Omental fat pad (tissue), 4 donors: ENCODE measurements around the gene DOCK9. TPM values are rescaled to one million over a fixed set of nuclear protein-coding genes. Genes with fewer than 3 reads are reported as not detected.
"Not testable (repeated sequence)": the region's sequence is repeated elsewhere in the genome, so short reads cannot be mapped to it uniquely, and the experiment has no call there.

Experiments used
- ATAC-seq: fragments of 150-250 bp; one replicate; pipeline ENCODE4 v1.9.1; 2016; ENCODE audit warnings: mild to moderate bottlenecking, moderate library complexity; ENCODE audit not compliant: low FRiP score
- DNase-seq: peaks from one replicate; pipeline ENCODE4 v3.0.0-alpha.2; 2019; ENCODE audit warnings: low spot score
- total RNA-seq, 4 donors: library from RNA; depleted of rRNA; stranded (reverse); fragments of >200 nt; gene quantifications; one replicate each; pipeline ENCODE4 v1.1.0, GENCODE V29; 2016
- TF ChIP-seq, protein P1 (sequence below), 3 donors: fragments of 450-650 bp; IDR thresholded peaks; one replicate each; pipeline ENCODE4 v1.5.1; 2016 to 2017; ENCODE audit warnings: antibody characterized with exemption in 3 of 3, mild to moderate bottlenecking in 3 of 3, moderate library complexity in 2 of 3

Gene DOCK9
- total RNA-seq, 4 donors from 2014 or later: 94.4 to 364 (median 145) TPM

DNA sequence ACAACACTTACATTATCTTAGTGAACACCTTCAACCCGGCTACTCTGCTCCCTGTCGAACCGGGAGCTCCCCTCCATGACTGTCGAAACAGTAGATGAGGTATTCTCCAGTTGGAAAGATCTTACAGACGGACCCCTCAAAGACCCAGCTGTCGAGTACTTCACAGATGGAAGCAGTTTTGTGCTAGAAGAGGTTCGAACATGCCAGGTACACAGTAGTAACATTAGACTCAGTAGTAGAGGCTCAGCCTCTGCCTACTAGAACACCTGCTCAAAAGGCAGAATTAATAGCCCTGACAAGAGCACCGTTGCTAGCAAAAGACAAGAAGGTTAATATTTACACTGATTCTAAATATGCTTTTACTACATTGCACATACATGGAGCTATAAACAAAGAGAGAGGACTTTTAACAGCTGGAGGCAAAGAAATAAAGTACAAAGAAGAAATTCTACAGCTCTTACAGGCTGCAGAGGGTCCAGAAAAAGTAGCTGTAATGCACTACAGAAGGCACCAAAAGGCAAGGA is 211.8 kb downstream of the DOCK9 start:
- ATAC-seq: no peak
- DNase-seq: no peak
- TF ChIP-seq, protein P1, sequence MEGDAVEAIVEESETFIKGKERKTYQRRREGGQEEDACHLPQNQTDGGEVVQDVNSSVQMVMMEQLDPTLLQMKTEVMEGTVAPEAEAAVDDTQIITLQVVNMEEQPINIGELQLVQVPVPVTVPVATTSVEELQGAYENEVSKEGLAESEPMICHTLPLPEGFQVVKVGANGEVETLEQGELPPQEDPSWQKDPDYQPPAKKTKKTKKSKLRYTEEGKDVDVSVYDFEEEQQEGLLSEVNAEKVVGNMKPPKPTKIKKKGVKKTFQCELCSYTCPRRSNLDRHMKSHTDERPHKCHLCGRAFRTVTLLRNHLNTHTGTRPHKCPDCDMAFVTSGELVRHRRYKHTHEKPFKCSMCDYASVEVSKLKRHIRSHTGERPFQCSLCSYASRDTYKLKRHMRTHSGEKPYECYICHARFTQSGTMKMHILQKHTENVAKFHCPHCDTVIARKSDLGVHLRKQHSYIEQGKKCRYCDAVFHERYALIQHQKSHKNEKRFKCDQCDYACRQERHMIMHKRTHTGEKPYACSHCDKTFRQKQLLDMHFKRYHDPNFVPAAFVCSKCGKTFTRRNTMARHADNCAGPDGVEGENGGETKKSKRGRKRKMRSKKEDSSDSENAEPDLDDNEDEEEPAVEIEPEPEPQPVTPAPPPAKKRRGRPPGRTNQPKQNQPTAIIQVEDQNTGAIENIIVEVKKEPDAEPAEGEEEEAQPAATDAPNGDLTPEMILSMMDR (IDR thresholded peaks at IDR 0.05): no peak

DNA sequence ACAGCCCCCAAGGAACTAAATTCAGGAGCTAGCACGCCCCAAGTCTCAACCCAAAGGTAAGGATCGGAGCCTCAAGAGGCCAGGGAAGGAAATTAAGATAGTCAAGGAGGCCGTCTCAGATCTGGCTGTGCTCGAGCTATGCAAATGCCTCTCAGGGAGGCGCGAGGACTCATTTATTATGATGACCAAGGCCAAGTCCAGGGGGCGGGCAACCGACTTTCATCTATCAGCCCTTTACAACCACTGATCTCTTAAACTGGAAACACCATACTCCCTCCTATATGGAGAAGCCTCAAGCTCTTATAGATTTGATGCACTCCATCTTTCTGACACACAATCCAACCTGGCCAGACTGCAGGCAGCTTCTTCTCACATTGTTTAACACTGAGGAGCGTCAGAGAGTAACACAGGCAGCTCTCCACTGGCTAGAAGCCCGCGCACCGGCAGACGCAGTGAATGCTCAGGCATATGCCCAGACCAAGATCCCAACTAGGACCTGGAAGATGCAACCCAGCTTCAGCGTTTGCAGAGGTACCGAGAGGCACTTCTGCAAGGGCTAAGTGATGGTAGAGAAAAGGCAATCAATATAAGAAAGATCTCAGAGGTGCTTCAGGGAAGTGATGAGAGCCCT is 215.8 kb downstream of the DOCK9 start:
- DNase-seq: no peak
- ATAC-seq: no peak
- TF ChIP-seq, protein P1 (IDR thresholded peaks at IDR 0.05): no peak

DNA sequence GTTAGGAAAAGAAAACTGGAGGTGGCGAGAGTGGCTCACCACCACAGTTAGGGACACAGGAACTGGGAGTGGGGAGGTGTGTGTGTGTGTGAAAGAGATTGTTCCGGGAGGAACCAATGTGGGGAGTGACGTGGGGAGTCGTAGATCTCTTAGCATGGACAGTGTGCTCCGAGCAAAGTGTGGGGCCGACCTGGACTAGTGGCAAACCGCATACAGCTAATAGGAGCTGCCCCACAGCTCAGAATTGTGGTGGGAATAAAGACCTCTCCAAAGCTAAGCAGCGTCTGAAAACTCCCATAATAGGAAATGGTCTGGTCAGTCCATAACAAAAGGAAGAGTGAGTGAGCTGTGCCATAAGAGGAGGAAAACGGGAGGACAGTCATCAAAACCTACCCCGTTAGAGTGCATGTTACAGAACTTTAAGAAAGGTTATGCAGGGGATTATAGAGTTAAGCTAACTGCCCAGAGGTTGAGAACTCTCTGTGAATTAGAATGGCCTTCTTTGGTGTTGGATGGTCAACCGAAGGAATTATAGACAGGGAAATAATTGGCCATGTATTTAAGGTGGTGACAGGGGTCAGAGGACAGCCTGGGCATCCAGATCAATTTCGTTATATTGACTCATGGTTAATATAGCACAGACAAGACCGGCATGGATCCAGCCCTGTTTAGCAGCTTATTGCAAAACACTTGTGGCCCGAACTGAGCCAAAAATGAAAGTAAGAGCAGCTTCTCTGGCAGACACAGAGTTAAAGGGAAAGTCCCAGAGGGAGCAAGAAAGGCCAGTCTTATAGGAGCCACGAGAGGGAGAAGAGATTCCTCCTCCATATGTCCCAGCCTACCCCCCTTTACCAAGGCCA is 216.5 kb downstream of the DOCK9 start:
- TF ChIP-seq, protein P1 (IDR thresholded peaks at IDR 0.05): no peak
- ATAC-seq (peak; percentile 76), DNase-seq (no peak)

DNA sequence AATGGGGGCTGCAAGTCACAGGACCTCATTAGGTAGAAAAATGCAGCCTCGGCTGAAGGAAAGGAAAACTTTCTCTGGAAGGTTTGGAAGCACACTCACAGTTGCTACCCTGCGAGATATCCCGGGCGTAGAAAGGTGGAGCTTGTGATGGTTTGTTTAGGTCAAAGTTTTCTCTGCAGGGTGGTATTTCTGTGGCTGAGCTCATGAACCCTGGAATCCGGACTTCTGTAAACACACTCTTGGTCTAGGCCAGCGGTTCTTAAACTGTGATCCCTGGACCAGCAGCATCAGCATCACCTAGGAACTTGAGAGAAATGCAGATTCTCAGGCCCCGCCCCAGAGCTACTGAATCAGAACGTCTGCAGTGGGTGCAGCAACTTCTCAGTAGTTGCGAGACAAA is 222.1 kb downstream of the DOCK9 start:
- no peak for ATAC-seq
- DNase-seq: no peak
- TF ChIP-seq, protein P1 (IDR thresholded peaks at IDR 0.05): no peak

DNA sequence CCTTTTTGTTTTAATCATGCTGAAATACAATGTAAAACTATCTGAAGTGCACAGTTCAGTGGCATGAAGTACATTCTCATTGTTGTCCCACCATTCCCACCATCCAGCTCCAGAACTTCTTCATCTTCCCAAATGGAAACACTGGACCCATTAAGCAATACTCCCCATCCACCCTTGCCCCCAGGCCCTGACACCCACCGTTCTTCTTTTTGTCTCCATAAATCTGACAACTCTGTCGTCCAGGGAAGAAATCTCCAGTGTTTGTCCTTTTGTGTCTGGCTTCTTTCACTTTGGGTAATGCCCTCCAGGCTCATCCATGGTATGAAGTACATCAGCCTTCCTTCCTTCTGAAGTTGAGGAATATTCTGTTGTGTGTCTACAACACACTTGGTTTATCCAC is 222.7 kb downstream of the DOCK9 start:
- TF ChIP-seq, protein P1 (IDR thresholded peaks at IDR 0.05): no peak
- DNase-seq (no peak), ATAC-seq (no peak)

DNA sequence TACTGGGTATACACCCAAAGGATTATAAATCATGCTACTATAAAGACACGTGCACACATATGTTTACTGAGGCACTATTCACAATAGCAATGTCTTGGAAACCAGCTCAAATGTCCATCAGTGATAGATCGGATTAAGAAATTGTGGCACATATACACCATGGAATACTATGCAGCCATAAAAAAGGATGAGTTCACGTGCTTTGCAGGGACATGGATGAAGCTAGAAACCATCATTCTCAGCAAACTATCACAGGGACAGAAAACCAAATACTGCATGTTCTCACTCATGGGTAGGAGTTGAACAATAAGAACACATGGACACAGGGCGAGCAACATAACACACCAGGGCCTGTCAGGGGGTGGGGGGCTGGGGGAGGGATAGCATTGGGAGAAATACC is 223.4 kb downstream of the DOCK9 start:
- ATAC-seq, DNase-seq: not testable (repeated sequence)

DNA sequence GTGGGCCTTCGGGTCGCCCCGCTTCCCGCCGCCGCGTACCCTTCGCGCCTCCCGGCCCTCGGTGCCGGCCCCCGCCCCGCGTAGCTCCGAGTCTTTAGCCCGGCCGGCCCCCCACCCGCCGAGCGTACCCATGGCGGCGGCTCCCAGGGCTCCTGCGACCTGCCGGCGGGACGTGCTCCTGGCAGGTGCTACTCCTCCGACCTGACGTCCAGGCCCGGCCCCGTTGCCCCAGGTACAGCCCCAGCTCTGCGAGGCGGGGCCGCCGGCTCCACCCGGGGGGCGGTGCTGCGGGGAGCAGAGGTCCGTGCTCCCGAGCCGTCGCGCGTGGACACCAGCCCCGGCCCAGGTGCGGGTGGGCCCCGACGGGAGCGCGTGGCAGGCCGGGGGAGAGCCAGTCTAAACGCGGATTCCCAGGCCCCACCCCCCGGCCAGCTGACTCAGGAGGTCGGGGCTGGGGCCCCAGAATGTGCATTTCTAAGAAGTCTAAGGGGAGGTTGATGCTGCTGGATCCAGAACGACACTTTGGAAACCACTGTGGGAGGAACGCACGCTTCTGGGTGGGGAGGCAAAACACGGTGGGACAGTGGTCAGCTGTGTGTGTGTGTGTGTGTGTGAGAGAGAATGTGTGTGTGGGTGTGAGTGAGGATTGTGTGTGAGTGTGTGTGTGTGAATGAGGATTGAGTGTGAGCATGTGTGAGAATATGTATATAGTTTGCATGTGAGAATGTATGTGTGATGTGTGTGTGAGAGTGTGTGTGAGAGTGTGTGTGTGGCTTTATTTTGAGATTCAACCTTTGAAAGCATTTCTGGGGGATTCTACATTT is 225.2 kb downstream of the DOCK9 start, which contains the start of gene SLC15A1:
Gene SLC15A1 (minus strand): TSS at position 206 of the 824 bp plus-strand sequence. CDS start 74 bp downstream, at position 132.
- TF ChIP-seq, protein P1 (IDR thresholded peaks at IDR 0.05): no peak

More for the DNA sequence above, 225.2 kb downstream of the DOCK9 start, which contains the start of gene SLC15A1:
- ATAC-seq (no peak), DNase-seq (no peak)
